ENCODE measurements around the gene HUS1B. TPM values are rescaled to one million over a fixed set of nuclear protein-coding genes. Genes with fewer than 3 reads are reported as not detected.

HUS1B gene
- total and polyA plus RNA-seq, 2 experiments from 2014 or later: 1.2 TPM; not detected in 1

GRCh38 chr6:659716-660581, 3.0 kb upstream of the HUS1B start:
- no peak for TF ChIP-seq CTCF (IDR thresholded peaks at IDR 0.05; ENCODE audit: low read depth, low read length)
- Histone ChIP-seq H3K4me1 (ENCODE audit: low read depth) (peaks cover 20% of the 10 kb centered on the region), H3K27me3 (no peaks in the 10 kb centered on the region), H3K9me3 (ENCODE audit: low read depth) (no peaks in the 10 kb centered on the region), H3K4me3 (no peak overlapping the region), H3K27ac (no peak overlapping the region), H3K36me3 (no peaks in the 10 kb centered on the region)
- peak in 1 of 2 donors; percentile 12 for DNase-seq (ENCODE audit: low read depth in 1 of 2, low spot score in 1 of 2)

- peak; percentile 11 to 90 for DNase-seq (ENCODE audit: low read depth in 1 of 2, low spot score in 1 of 2)
- Histone ChIP-seq H3K4me3 (no peak overlapping the region), H3K9me3 (ENCODE audit: low read depth) (no peaks in the 10 kb centered on the region), H3K27me3 (no peaks in the 10 kb centered on the region), H3K4me1 (ENCODE audit: low read depth) (peaks cover 21% of the 10 kb centered on the region), H3K27ac (peak overlapping the region; percentile 37), H3K36me3 (no peaks in the 10 kb centered on the region)
- TF ChIP-seq CTCF (IDR thresholded peaks at IDR 0.05; ENCODE audit: low read depth, low read length): no peak
Measured at GRCh38 chr6:658244-658643, 1.3 kb upstream of the HUS1B start.

- peaks cover 21% of the 10 kb centered on the region for H3K4me1 ChIP-seq (ENCODE audit: low read depth)
- no peaks in the 10 kb centered on the region for H3K9me3 ChIP-seq (ENCODE audit: low read depth)
- no peak for TF ChIP-seq CTCF (IDR thresholded peaks at IDR 0.05; ENCODE audit: low read depth, low read length)
- DNase-seq (ENCODE audit: low read depth in 1 of 2, low spot score in 1 of 2): peak in 1 of 2 donors; percentile 27
- no peaks in the 10 kb centered on the region for H3K36me3 ChIP-seq
- no peak overlapping the region for H3K4me3 ChIP-seq
- no peaks in the 10 kb centered on the region for H3K27me3 ChIP-seq
- peak overlapping the region; percentile 37 for H3K27ac ChIP-seq
Measured at GRCh38 chr6:657743-658142, 843 bp upstream of the HUS1B start.

GRCh38 chr6:654136-654535, 2.8 kb downstream of the HUS1B start:
- Histone ChIP-seq H3K36me3 (no peaks in the 10 kb centered on the region), H3K4me1 (ENCODE audit: low read depth) (peaks cover 26% of the 10 kb centered on the region), H3K27me3 (no peaks in the 10 kb centered on the region), H3K4me3 (no peak overlapping the region), H3K27ac (no peak overlapping the region), H3K9me3 (ENCODE audit: low read depth) (no peaks in the 10 kb centered on the region)
- DNase-seq (ENCODE audit: low read depth in 1 of 2, low spot score in 1 of 2): no peak
- no peak for TF ChIP-seq CTCF (IDR thresholded peaks at IDR 0.05; ENCODE audit: low read depth, low read length)

- no peak for TF ChIP-seq CTCF (IDR thresholded peaks at IDR 0.05; ENCODE audit: low read depth, low read length)
Measured at GRCh38 chr6:652865-653264, 4.0 kb downstream of the HUS1B start.

More at GRCh38 chr6:652865-653264, 4.0 kb downstream of the HUS1B start:
- Histone ChIP-seq H3K4me1 (ENCODE audit: low read depth) (peaks cover 18% of the 10 kb centered on the region), H3K27ac (no peak overlapping the region), H3K36me3 (no peaks in the 10 kb centered on the region), H3K9me3 (ENCODE audit: low read depth) (no peaks in the 10 kb centered on the region), H3K4me3 (no peak overlapping the region), H3K27me3 (no peaks in the 10 kb centered on the region)
- no peak for DNase-seq (ENCODE audit: low read depth in 1 of 2, low spot score in 1 of 2)

Measured in cardiac muscle cell (in vitro differentiated cells and primary cell).